Stimulated activated CD8-positive, alpha-beta memory T cell treated with anti-CD3 and anti-CD28 coated beads, Interleukin-4, amount 100 ng/mL, for 4 hours (primary cell): ENCODE data around the gene RALGAPA1.
"Not testable (repeated sequence)": the region's sequence is repeated elsewhere in the genome, so short reads cannot be mapped to it uniquely, and the experiment has no call there.

ENCODE experiments used
- DNase-seq, 2 donors: peaks; one replicate each; pipeline ENCODE4 v3.0.0-alpha.2; 2020; ENCODE audit warnings: low read depth in 2 of 2, low spot score in 1 of 2

The RALGAPA1 gene

GRCh38 chr14:35808638-35809563 lies at the start of gene RALGAPA1:
Gene RALGAPA1, minus strand, starts transcription at chr14:35809295. Its CDS starts 460 bp downstream, at chr14:35808835.
- DNase-seq, result peak; percentile 85 to 87

GRCh38 chr14:35858521-35859209 lies 49.6 kb upstream of the RALGAPA1 start:
- no peak for DNase-seq

GRCh38 chr14:35855876-35856481 lies 46.9 kb upstream of the RALGAPA1 start:
- DNase-seq, result no peak

GRCh38 chr14:35854696-35855270 lies 45.7 kb upstream of the RALGAPA1 start:
- no peak for DNase-seq

GRCh38 chr14:35853225-35853624 lies 44.1 kb upstream of the RALGAPA1 start:
- no peak for DNase-seq

- no peak for DNase-seq
These were observed 42.7 kb upstream of the RALGAPA1 start for GRCh38 chr14:35851823-35852222.

- no peak for DNase-seq
These were observed 40.0 kb upstream of the RALGAPA1 start for GRCh38 chr14:35849122-35849521.

GRCh38 chr14:35847636-35848035 lies 38.5 kb upstream of the RALGAPA1 start:
- no peak for DNase-seq

- no peak for DNase-seq
These were observed 35.4 kb upstream of the RALGAPA1 start for GRCh38 chr14:35844494-35844893.

GRCh38 chr14:35842245-35842644 lies 33.1 kb upstream of the RALGAPA1 start:
- not testable (repeated sequence) for DNase-seq

GRCh38 chr14:35841704-35842103 lies 32.6 kb upstream of the RALGAPA1 start:
- not testable (repeated sequence) for DNase-seq

GRCh38 chr14:35835208-35835982 lies 26.3 kb upstream of the RALGAPA1 start:
- DNase-seq, result no peak

- DNase-seq, result no peak
These were observed 20.4 kb upstream of the RALGAPA1 start for GRCh38 chr14:35829449-35829848.

- DNase-seq, result no peak
These were observed 18.8 kb upstream of the RALGAPA1 start for GRCh38 chr14:35827678-35828472.

- no peak for DNase-seq
These were observed 17.9 kb upstream of the RALGAPA1 start for GRCh38 chr14:35826952-35827416.

- DNase-seq, result peak; percentile 86 to 94
These were observed 17.3 kb upstream of the RALGAPA1 start, which contains the start of gene BRMS1L for GRCh38 chr14:35826218-35826951. Gene BRMS1L, plus strand, starts transcription at chr14:35826338. Its CDS starts 179 bp downstream, at chr14:35826517.

- no peak for DNase-seq
These were observed 16.8 kb upstream of the RALGAPA1 start for GRCh38 chr14:35825968-35826217.

GRCh38 chr14:35824446-35825165 lies 15.5 kb upstream of the RALGAPA1 start:
- DNase-seq, result not testable (repeated sequence)
